ENCODE results near the gene INTU.
"Not testable (repeated sequence)": the region's sequence is repeated elsewhere in the genome, so short reads cannot be mapped to it uniquely, and the experiment has no call there.

The INTU gene

DNA sequence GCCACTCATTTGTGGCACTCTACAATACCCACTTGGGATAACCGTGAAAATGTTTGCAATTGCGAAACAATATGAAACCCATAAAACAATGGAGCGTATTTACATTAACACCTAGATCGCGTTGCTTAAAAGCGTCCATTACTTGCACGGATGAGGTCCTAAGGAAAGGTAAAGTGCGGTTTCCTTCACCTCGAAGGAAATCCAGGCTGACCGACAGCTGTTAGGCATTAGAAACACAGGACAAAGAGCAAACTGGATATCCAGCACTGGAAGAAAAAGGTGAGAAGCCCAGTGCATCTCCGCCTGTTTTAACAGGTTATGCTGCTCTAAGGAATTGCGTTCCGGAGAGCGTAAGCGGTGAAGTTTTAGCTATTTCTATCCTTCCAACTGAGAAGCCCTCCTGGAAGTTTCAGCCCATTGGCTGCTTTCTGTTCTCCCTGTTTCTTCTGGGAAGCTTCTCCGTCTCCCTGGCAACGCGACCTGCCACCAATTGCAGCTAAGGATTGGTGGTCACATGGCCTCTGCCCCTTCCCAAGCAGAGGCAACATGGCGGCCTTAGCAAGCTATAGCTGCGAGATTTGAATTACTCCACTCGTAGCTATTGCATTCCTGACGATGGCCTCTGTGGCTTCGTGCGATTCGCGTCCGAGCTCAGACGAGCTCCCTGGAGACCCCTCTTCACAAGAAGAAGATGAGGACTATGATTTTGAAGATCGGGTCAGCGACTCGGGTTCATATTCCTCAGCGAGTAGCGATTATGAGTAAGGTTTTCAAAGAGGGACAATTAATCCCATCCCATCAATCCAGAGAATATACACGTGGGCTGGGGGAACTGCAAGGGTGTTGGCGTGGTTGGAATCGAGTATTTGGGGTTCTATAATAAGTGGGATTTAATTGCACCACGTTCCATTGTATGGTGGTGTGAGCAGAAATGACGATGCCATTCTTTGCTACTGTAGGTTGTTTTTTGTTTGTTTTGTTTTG is at the start of gene INTU:
Gene INTU, plus strand, starts transcription at position 538 of the 984 bp plus-strand sequence. Its CDS starts 78 bp downstream, at position 616.
- DNase-seq, result no peak

GRCh38 chr4:127586496-127586895 is 46.3 kb upstream of the INTU start:
- not testable (repeated sequence) for DNase-seq

GRCh38 chr4:127586922-127587571 is 45.7 kb upstream of the INTU start:
- DNase-seq, result no peak

GRCh38 chr4:127589153-127589552 is 43.6 kb upstream of the INTU start:
- not testable (repeated sequence) for DNase-seq

GRCh38 chr4:127598656-127599055 is 34.1 kb upstream of the INTU start:
- DNase-seq, result no peak

DNA sequence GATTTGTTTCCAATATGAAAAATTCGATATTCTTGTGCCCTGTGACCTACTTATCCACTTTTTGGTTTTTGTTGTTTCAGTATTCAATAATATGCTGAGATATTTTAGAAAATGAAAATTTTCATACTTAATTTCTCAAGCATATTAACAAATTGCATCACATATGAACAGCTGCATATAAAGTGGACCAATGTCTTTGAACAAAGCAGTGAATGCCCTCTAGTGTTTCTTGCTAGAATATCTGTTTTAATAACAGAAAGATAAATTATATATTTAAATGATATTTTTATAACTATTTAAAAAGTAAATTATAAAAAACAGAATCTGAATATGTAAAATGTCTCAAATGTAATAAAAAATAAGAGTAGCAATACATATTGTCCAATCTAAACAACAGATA is 31.7 kb upstream of the INTU start:
- no peak for DNase-seq

GRCh38 chr4:127604949-127605709 is 27.6 kb upstream of the INTU start:
- no peak for DNase-seq

DNA sequence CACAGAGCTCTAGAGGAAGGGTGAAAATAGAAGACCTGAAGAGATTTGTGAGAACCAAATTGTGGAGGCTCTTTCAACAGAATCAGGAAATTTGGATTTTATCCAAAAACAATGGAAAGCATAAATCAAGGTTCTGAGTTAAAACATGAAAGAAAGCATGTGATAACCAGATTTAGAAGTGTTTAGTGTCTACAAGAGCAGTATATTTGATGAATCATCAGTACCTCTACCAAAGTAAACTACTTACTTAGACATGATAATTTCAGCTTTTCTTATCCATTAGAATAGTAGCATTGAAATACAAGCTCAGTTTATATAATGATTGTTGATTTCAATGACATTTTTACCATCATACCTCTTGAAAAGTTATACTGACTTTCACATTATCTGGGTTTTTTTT is 25.9 kb upstream of the INTU start:
- DNase-seq, result no peak

- DNase-seq, result no peak
Measured at GRCh38 chr4:127609484-127609883, 23.3 kb upstream of the INTU start.

GRCh38 chr4:127610488-127610887 is 22.3 kb upstream of the INTU start:
- DNase-seq, result no peak

- no peak for DNase-seq
Measured at GRCh38 chr4:127616898-127617297, 15.9 kb upstream of the INTU start.

GRCh38 chr4:127618427-127618826 is 14.3 kb upstream of the INTU start:
- no peak for DNase-seq

GRCh38 chr4:127622621-127622920 is 10.2 kb upstream of the INTU start:
- no peak for DNase-seq

GRCh38 chr4:127622921-127623796 is 9.6 kb upstream of the INTU start:
- DNase-seq, result no peak

- DNase-seq, result no peak
Measured at GRCh38 chr4:127623797-127624083, 9.0 kb upstream of the INTU start.

GRCh38 chr4:127624173-127624572 is 8.6 kb upstream of the INTU start:
- no peak for DNase-seq

- DNase-seq, result no peak
Measured at GRCh38 chr4:127629371-127629770, 3.4 kb upstream of the INTU start.

DNA sequence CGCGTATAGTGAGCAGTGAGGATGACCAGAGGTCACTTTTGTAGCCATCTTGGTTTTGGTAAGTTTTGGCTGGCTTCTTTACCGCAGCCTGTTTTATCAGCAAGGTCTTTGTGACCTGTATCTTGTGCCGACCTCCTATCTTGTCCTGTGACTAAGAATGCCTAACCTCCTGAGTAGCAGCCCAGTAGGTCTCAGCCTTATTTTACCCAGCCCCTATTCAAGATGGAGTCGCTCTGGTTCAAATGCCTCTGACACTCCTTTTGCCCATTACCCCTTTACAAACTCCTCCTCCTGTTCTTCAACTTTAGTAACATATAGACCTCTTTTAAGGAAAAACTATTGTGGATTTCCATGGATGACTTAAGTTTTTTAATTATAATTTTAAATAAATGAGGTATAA is 2.6 kb upstream of the INTU start:
- DNase-seq, result no peak

DNA sequence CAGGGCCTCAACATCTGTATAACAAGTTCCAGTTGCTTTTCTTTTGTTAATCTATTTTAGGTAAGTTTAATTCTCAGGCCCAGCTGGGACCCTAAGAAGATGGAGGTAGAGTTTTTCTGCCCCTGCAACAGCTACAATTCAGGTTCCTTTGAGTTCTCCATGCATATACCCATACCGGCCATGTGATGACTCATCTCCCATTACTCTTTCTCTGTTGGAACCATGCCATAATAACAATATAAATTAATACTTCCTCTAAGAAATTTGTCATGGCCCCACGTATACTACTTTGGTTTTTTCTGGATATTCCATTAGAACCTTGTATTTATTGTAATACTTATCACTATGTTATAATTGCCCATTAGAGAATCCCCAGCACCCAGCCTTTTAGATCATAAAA is 1.3 kb upstream of the INTU start:
- DNase-seq, result no peak

DNA sequence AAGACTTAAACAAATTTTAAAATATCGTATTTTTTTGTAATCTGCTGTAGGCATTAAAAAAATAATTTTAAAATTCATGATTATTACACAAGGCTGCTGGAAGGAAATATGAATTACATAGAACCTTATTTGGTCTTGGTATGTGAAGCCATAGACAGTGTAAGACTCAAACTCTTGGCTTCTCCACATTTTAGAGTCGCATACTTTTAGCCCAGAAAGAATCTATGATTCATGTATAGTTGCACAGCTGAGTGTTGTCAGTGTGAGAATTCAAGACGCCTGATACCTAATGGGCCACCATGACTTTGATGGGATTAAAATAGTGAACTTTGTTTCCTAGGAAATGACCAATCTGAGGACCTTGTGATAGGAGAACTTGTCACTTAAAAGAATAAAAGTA is 1.4 kb downstream of the INTU start:
- no peak for DNase-seq

GRCh38 chr4:127641524-127641923 is 8.8 kb downstream of the INTU start:
- no peak for DNase-seq

DNA sequence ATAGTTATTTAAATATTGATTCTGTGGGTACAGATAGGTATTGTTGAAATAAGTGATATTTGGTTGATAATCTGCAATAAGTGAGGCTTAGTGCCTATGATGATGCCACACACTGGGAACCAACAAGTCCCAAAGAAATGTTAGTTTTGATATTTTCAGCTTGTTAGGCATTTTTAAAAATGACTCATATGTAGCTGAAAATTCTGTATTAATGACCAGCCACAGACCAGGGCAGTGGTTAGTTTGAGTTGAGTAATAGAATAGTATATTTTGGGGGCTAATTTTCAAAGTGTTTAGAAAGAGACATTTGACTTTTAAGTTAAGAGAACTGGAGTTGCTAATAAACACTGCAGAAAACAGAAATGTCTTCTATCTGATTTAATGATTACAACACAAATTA is 9.4 kb downstream of the INTU start:
- DNase-seq, result no peak

- DNase-seq, result no peak
Measured at GRCh38 chr4:127643791-127644190, 11.0 kb downstream of the INTU start.

All from activated CD4-positive, alpha-beta T cell treated with anti-CD3 and anti-CD28 coated beads, Interleukin-2, amount 50 U/mL, for 4 hours (primary cell).